Measurements from ENCODE around the gene GSTT4.
"Not testable (repeated sequence)": the region's sequence is repeated elsewhere in the genome, so short reads cannot be mapped to it uniquely, and the experiment has no call there.

Gene GSTT4

GRCh38 chr22:23986089-23986488 lies 19.2 kb downstream of the GSTT4 start:
- DNase-seq: not testable (repeated sequence)

DNA sequence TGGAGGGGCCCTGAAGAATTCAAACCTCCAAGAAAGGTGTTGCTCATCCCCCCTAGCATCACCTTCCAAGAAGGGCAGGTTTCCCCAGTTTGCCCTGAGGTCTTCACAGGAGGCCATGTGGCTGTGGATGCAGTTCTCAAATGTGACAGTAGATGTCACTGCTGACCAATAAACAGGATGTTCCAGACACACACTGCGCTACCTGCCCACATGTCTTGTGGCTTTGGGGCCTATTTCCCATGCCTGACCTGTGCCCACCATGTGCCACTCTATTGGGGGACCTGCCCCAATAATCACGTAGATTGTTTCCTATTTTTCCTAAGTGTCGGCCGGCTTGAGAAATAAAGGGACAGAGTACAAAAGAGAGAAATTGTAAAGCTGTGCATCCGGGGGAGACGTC lies 20.8 kb downstream of the GSTT4 start:
- peak in 1 of 2 experiments; percentile 2 for DNase-seq

- not testable (repeated sequence) for DNase-seq
Measured at GRCh38 chr22:23980567-23980966, 24.7 kb downstream of the GSTT4 start.

GRCh38 chr22:23979557-23980240 lies 25.6 kb downstream of the GSTT4 start, which contains the start of gene GSTT2:
TSS of gene GSTT2 (plus strand) at chr22:23980134.
- DNase-seq: not testable (repeated sequence)

DNA sequence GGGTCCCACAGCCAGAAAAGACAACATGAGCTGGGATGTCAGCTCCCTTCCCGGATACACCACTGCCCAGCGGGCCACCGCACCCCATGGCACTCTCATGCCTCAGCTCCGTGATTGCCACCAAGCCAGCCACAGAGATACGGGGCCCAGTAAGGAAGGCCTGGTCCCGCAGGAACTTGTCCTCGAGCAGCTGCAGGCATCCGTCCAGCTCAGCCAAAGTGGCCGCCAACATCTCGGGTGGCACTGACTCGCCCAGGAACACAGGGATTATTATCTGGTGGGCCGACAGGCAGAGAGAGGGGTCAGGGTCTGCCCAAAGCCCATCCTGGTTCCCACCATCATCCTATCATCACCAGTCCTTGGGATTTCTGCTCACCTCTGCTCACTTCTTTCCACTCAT lies 27.9 kb downstream of the GSTT4 start:
- not testable (repeated sequence) for DNase-seq

GRCh38 chr22:23974836-23975352 lies 30.4 kb downstream of the GSTT4 start:
- not testable (repeated sequence) for DNase-seq

DNA sequence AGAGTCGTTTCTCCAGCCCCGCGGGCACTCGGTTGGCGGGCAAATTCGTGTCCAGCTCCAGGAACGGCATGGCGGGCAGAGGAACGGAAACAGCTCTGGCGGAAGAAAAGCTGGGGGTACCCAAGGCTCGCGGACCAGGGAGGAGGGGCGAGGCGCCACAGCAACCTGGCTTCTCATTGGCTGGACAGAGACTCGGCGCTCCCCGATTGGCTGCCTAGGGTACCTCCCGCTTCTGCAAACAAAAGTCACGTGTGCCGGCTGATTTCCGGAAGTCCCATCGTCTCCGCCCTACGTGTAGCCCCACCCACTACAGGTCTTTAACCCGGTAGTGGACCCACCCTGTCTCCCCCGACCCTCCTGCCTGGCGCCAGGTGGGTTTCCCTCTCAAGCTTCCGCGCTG lies 30.9 kb downstream of the GSTT4 start, which contains the start of gene DDT:
TSS of gene DDT (minus strand) at position 97 of the 400 bp plus-strand sequence. CDS start at position 70, 27 bp downstream.
- DNase-seq: not testable (repeated sequence)

- not testable (repeated sequence) for DNase-seq
Measured at GRCh38 chr22:23971927-23972326, 33.3 kb downstream of the GSTT4 start.

DNA sequence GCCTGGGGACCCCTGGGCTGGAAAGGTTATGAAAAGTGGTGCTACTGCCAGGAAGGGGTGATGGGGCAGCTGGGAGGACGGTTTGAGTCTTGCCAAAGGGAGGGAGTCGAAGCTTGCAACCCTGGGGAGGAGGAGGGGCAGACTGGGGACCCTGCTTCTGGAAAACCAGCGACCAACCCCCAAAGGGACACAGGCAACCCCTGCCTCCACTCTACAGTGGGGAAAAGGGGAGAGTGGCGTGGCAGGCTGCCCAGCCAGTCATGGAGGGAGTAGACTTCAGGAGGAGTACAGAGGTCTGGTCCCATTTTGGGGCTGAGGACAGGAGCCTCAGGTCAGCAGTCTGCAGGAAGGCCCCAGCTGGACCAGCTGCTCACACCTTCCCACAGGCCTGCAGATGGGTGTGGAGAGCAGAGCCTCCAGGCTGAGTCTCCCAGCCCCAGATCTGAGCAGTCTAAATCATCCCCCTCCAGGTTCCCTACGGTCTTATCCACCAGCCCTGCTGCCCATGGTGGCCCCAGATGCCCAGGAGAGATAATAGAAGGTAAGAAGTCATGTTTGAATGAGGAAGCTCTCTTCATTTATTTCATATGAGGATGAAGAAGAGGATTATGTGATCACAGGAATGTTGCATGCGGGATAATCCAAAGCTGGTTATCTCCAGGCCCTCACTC lies 34.3 kb downstream of the GSTT4 start:
- DNase-seq: no peak

DNA sequence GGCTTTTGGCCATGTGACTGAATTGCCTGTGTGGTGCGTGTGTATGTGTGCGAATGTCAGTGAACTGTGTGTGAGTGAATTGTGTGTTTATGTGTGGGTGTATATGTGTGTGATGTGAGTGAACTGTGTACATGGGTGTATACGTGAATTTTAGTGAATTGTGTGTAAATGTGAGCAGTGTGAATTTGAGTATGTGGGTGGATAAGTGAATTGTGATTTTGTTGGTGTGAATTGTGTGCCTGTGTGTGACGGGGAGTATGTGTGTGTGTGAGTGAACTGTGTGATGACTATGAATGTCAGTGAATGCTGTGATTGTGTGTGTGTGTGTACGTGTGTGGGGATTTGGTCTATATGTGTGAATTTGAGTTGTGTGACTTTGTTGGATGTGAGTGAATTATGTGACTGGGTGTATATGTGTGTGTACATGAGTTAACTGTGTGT lies 35.0 kb downstream of the GSTT4 start:
- DNase-seq: no peak

GRCh38 chr22:23969071-23969470 lies 36.2 kb downstream of the GSTT4 start:
- DNase-seq: no peak

- not testable (repeated sequence) for DNase-seq
Measured at GRCh38 chr22:23966568-23966967, 38.7 kb downstream of the GSTT4 start, which contains the start of gene DDTL. TSS of gene DDTL (plus strand) at chr22:23966888. CDS start at chr22:23966915, 27 bp downstream.

DNA sequence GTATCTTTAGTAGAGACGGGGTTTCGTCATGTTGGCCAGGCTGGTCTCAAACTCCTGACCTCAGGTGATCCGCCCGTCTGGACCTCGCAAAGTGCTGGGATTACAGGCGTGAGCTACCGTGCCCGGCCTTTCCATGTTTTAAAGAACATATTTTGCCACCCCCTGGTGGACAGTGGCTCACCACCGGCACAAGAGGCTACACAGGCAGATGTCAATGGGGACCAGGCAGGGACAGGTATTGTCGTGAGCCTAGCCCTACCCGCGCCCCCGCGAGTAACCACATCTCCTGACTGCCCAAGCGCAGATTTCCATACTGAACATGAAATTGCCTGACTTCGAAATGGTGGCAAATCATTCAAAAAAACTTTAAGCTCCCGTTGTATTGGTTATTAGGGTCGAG lies 39.2 kb downstream of the GSTT4 start:
- DNase-seq: not testable (repeated sequence)

- not testable (repeated sequence) for DNase-seq
Measured at GRCh38 chr22:23961084-23961771, 44.0 kb downstream of the GSTT4 start, which contains the start of gene GSTT2B. TSS of gene GSTT2B (minus strand) at chr22:23961195. CDS start at chr22:23961131, 64 bp downstream.

- peak in 1 of 2 experiments; percentile 35 for DNase-seq
Measured at GRCh38 chr22:23956301-23956900, 48.9 kb downstream of the GSTT4 start.

GRCh38 chr22:23955886-23956285 lies 49.4 kb downstream of the GSTT4 start:
- DNase-seq: not testable (repeated sequence)

GRCh38 chr22:23954991-23955305 lies 50.3 kb downstream of the GSTT4 start:
- DNase-seq: not testable (repeated sequence)

GRCh38 chr22:23954193-23954990 lies 50.9 kb downstream of the GSTT4 start:
- not testable (repeated sequence) for DNase-seq

DNA sequence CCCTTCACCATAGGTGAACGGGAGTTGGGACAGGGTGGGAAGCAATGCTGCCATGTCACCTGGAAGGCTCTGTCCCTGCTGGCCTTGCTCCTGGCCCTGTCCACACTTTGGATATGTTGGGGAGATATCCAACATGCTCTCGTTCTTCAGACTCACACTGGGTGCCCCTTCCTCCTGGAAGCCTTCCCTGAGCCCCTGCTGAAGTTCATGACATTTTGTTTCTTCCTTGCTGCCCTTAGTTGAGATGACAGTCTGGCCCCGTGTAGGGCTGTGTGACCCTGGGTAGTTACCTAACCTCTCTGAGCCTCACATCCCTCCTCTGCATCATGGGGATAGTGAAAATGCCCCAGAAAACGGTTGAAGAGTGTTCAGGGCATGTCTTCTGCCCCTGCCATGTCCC lies 51.8 kb downstream of the GSTT4 start:
- not testable (repeated sequence) for DNase-seq

- DNase-seq: not testable (repeated sequence)
Measured at GRCh38 chr22:23952794-23953405, 52.4 kb downstream of the GSTT4 start.

DNA sequence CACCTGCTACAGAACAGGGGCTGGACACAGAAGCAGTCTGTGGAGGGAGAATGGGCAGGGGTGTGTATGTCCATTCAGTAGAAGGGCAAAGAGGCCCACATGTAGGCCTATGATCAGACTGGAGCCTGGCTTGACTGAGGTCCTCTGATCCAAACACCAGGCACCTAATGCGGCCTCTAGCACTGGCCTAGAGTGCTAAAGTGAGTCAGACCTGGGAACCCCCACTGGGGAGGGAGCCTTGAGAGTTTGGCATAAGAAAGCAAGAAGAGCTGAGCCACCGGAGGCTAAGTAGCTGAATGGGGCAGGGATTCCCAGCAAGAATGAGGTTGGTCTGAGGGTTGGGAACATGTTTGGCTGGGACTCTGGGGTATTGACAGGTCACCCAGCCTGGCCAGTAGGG lies 53.9 kb downstream of the GSTT4 start:
- not testable (repeated sequence) for DNase-seq

Data from SW 1271 (cell line).